NB4 (cell line): ENCODE measurements around the gene MAP3K20.

Experiments used
- DNase-seq: peaks from one replicate; pipeline ENCODE4 v3.0.0; 2010; ENCODE audit warnings: low read depth
- H3K4me3 ChIP-seq: one replicate; pipeline ENCODE4 v1.5.1; 2011; ENCODE audit warnings: mild to moderate bottlenecking, low read depth, low read length, moderate library complexity
- CTCF ChIP-seq: IDR thresholded peaks from one replicate; pipeline ENCODE4 v1.5.1; 2012; ENCODE audit warnings: low read depth, low read length
- MAX ChIP-seq: IDR thresholded peaks from 2 replicates; pipeline ENCODE4 v1.6.1; 2011; ENCODE audit warnings: low read depth, low read length
- MYC ChIP-seq: IDR thresholded peaks from 2 replicates; pipeline ENCODE4 v1.6.1; 2011; ENCODE audit warnings: low read depth, low read length
- POLR2A ChIP-seq: IDR thresholded peaks from 2 replicates; pipeline ENCODE4 v1.6.1; 2011; ENCODE audit warnings: mild to moderate bottlenecking; ENCODE audit not compliant: insufficient read length; ENCODE audit errors: extremely low read depth

Gene MAP3K20

GRCh38 chr2:173241643-173242042 lies 166.0 kb downstream of the MAP3K20 start:
- no peak for DNase-seq
- TF ChIP-seq CTCF = no peak
- TF ChIP-seq MYC = no peak
- no peak for TF ChIP-seq MAX
- no peak overlapping the region for H3K4me3 ChIP-seq

GRCh38 chr2:173247156-173247555 lies 171.5 kb downstream of the MAP3K20 start:
- TF ChIP-seq MYC (no peak), CTCF (no peak), POLR2A (no peak), MAX (no peak)
- no peak for DNase-seq
- H3K4me3 ChIP-seq = no peak overlapping the region

- H3K4me3 ChIP-seq = no peak overlapping the region
- DNase-seq = no peak
- TF ChIP-seq POLR2A (no peak), MYC (no peak), MAX (no peak), CTCF (no peak)
Measured at GRCh38 chr2:173248381-173248780, 172.7 kb downstream of the MAP3K20 start.

GRCh38 chr2:173249661-173250641 lies 174.3 kb downstream of the MAP3K20 start:
- H3K4me3 ChIP-seq = no peak overlapping the region
- DNase-seq = no peak

GRCh38 chr2:173251225-173251624 lies 175.6 kb downstream of the MAP3K20 start:
- no peak for DNase-seq
- no peak overlapping the region for H3K4me3 ChIP-seq
- TF ChIP-seq CTCF = no peak
- TF ChIP-seq MYC = no peak
- no peak for TF ChIP-seq POLR2A
- no peak for TF ChIP-seq MAX

More at GRCh38 chr2:173249661-173250641, 174.3 kb downstream of the MAP3K20 start:
- TF ChIP-seq MAX (no peak), POLR2A (no peak), CTCF (no peak), MYC (no peak)
